ENCODE measurements around the gene KIR2DL3.
"Not testable (repeated sequence)": the region's sequence is repeated elsewhere in the genome, so short reads cannot be mapped to it uniquely, and the experiment has no call there.

DNA sequence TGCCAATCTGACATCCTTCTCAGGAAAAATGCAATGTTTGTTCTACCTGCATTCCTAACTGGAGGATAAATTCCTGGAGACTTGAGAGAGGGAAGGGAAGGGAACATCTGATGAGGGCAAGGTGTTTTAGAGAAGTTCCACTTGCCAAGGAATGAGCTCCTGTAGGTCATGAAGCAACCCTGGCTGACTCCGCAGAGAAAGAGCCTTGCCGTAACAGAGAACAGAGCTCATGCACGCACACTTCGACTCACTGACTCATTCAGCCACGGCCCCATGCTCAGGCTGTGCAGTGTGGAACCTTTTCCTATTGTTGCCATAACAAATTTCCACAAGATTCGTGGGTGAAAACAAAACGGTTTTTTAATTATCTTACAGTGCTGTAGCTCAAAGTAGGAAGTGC lies 40.6 kb downstream of the KIR2DL3 start:
- not testable (repeated sequence) for TF ChIP-seq ZNF274 (IDR thresholded peaks at IDR 0.05; ENCODE audit: low read depth, low read length); YY1 (IDR thresholded peaks at IDR 0.05; ENCODE audit: insufficient read depth, insufficient read length)
